AG09319 (cell line): ENCODE results near the gene KIF26A.

ENCODE experiments used
- DNase-seq: peaks from one replicate; pipeline ENCODE4 v3.0.0-alpha.2; 2010; ENCODE audit warnings: low read depth; ENCODE audit errors: extremely low read depth
- TF ChIP-seq, protein P1 (sequence below): IDR thresholded peaks from 2 replicates; pipeline ENCODE4 v1.5.1; 2011; ENCODE audit warnings: low read depth, mild to moderate bottlenecking, inconsistent platforms, low read length, moderate library complexity

KIF26A gene

DNA sequence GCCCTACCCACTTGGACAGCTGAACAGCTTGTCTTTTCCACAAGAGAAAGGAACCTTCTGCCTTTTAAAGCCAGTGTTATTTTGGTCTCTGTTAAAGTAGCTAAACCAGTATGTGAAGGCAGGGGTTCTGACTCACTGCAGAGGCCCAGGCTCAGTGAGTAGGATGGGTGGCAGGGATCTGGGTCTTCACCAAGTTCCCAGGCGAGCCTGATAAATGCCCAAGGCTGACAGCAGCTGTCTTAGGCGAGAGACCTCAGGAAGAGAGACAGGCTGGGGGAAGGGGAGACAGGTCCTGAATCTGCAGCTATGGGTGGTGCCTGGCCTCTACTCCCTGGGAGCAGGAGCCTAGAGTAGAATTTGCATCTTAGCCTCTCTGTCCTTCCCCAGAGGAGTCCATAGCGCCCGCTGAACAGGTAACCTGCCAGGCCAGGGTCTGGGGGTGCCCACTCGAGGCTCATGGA lies 18.1 kb upstream of the KIF26A start:
- TF ChIP-seq, protein P1, sequence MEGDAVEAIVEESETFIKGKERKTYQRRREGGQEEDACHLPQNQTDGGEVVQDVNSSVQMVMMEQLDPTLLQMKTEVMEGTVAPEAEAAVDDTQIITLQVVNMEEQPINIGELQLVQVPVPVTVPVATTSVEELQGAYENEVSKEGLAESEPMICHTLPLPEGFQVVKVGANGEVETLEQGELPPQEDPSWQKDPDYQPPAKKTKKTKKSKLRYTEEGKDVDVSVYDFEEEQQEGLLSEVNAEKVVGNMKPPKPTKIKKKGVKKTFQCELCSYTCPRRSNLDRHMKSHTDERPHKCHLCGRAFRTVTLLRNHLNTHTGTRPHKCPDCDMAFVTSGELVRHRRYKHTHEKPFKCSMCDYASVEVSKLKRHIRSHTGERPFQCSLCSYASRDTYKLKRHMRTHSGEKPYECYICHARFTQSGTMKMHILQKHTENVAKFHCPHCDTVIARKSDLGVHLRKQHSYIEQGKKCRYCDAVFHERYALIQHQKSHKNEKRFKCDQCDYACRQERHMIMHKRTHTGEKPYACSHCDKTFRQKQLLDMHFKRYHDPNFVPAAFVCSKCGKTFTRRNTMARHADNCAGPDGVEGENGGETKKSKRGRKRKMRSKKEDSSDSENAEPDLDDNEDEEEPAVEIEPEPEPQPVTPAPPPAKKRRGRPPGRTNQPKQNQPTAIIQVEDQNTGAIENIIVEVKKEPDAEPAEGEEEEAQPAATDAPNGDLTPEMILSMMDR, result no peak
- DNase-seq, result no peak

DNA sequence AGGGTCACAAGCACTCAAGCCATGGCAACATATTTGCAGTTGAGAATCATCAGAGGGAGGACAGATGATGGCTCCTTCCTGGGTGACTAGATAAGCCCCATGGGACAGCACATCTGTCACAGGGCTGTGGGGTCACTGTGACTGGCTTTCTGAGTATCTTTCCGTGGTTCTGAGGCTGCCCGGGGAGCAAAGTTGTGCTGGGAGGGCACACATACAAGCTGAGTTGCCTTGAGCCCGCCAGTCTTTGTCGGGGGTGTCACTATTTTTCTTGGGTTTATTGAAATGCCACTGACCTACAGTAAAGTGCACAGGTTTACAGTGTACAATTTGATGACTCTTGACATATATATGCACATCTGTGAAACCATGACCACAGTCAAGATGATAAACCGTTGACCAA lies 17.2 kb upstream of the KIF26A start:
- DNase-seq, result no peak
- TF ChIP-seq, protein P1, result no peak

DNA sequence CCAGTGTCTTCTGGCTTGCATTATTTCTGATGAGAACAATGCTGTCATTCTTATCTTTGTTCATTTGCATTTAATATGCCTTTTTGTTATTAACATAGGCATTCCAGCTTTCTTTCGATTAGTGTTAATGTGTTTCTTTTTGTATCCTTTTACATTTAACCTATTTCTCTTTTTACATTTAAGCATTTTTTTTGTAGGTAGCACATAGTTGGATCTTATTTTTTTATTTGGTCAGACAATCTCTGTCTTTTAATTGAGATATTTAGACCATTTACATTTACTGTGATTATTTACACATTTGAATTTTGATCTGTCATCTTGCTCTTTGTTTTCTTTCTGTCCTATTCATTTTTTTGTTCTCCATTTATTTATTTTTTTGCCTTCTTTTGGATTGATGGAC lies 14.5 kb upstream of the KIF26A start:
- TF ChIP-seq, protein P1, result no peak

DNA sequence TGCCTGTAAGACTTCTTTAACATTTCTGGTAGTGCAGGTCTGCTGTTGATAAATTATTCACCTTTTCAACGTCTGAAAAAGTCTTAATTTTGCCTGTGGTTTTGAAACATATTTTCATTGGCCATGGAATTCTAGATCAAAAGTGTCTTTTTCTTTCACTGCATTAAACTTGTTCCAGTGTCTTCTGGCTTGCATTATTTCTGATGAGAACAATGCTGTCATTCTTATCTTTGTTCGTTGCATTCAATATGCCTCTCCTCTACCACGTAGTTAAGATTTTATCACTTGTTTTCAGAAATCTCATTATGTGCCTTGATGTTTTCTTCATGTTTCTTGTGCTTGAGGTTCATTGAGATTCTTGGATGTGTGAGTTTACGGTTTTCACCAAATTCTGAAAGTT lies 13.4 kb upstream of the KIF26A start:
- TF ChIP-seq, protein P1, result no peak

More for the DNA sequence above, 14.5 kb upstream of the KIF26A start:
- no peak for DNase-seq

DNA sequence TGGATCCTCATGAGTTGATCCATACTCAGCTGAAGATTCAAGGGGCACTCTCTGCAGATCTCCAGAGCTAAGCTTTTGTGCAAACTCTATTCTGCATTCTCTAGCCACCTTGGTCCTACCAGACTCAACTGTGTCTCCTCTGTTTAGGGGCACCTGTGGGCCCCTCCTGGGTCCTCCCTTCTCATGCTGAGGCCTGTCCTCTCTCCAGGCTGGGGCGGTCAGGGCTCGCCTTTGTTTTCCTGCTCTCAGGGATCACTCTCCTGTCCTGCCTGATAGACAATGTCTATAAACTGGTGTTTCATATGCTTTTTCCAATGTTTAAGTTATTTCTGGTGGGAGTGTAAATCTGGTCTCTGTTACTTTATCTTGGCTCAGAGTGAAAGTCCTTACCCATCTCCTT lies 11.6 kb upstream of the KIF26A start:
- TF ChIP-seq, protein P1, result no peak
- DNase-seq, result no peak

More for the DNA sequence above, 13.4 kb upstream of the KIF26A start:
- no peak for DNase-seq

DNA sequence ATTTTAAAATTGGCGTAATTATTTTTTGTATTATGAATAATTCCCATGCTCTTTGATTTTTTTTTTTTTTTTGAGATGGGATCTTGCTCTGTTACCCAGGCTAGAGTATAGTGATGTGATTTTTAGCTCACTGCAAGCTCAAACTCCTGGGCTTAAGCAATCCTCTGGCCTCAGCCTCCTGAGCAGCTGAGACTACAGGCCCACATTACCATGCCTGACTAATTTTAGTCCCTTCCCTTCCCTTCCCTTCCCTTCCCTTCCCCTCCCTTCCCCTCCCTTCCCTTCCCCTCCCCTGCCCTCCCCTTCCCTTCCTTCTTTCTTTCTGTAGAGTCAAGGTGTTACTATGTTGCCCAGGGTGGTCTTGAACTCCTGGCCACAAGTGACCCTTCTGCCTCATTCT lies 9.4 kb upstream of the KIF26A start:
- TF ChIP-seq, protein P1, result no peak
- DNase-seq, result no peak

DNA sequence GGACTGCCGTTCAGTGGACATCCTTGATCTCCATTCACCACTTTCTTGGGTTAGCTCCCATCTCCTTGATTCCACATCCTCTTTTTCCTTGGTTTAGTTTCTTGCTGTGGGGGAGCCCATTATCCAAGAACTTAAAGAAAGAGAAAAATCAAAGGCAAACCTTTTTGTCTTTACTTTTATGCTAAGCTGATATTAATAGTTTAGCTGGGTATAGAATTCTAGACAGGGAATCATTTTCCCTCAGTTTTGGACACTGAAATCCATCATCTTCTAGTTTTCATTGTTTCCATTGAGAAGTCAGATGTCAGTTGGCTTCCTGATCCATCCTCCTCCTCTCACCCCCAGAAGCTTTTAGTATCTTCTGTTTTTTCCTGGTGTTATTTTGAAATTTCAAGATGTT lies 8.8 kb upstream of the KIF26A start:
- TF ChIP-seq, protein P1, result no peak
- DNase-seq, result no peak
